Suppressor macrophage treated with lipopolysaccharide for 4 hours (primary cell): ENCODE measurements around the gene OR2V1.
"Not testable (repeated sequence)": the region's sequence is repeated elsewhere in the genome, so short reads cannot be mapped to it uniquely, and the experiment has no call there.

Source experiments
- DNase-seq: peaks from one replicate; pipeline ENCODE4 v3.0.0-alpha.2; 2020

Gene OR2V1

DNA sequence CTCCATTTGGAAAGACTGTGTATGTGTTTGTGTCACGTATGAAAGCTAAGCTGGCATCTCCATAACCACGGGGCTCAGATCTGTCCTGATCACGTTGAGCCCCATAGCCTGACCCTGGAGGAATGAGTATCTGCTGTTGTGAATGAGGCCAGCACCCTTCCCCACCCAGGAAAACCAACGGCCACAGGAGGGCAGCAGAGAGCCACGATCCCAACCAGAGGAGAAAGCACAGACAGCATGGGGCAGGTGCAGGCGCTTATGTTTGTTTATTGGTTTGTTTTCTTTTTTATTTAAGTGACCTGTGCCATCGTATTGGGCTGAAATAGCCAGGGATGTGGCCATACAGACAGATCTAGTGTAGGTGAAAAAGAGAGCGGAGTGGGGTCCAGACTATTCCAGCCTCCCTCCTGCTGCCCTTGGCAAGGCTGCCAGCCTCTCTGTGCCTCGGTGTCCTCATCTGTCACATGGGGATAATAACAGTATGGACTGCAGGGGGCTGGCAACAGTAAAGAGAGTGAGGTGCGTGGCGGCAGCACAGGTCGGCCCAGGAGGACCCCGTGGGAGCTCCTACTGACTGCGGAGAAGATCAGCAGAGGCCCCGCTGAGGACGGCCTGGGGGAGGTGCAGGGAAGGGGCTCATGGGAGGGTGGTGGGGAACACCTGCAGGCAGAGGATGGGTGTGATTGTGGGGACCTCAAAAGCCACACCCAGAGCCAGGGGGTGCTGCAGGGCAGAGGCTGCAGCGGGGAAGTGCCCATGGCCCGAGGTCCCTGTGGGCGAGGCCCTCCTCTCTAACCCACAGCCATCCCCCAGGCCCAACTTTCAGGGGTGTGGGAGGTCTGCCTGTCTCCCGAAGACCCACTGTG, 28.6 kb upstream of the OR2V1 start:
- peak; percentile 89 for DNase-seq

- no peak for DNase-seq
These were observed 27.9 kb upstream of the OR2V1 start for GRCh38 chr5:181158869-181159268.

- no peak for DNase-seq
These were observed 25.8 kb upstream of the OR2V1 start for GRCh38 chr5:181156758-181157157.

DNA sequence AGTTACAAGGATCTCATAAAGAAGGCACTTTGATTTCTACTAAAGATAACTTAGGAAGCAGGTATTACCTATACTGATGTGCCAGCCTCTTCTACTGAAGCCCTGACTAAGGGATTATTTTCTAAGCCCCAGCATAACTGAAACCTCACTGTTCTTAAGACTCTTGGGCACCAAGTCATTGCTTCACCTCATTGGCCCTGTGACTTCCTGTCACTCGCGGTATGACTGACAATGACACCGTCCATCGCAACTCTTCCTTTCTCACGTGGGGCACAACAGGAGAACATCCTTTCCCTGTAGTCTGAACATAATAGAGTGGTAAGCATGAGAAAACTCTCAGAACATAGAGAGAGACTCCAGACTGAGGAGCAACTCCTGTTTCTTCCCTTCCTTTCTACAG, 22.8 kb upstream of the OR2V1 start:
- DNase-seq = peak; percentile 19

DNA sequence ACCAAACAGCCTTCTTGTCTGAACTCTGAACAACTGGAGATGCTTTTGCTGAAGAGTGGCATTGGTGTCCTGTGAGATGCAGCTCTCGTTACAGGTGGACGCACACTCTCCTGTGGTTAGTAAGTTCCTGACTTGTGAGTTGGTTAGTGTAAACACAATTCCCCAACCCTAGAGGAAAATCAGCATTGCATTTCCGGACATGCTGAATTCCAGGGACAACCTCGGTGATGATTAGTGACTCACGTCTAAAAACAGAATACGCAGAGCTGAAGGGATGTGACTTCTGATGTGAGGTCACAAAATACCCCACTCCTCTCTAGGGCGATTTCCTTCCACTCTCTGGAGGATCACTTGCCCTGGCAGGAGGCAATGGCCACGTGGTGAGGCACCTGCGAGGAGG, 21.4 kb upstream of the OR2V1 start:
- no peak for DNase-seq

GRCh38 chr5:181151146-181151545, 20.2 kb upstream of the OR2V1 start:
- DNase-seq = no peak

- DNase-seq = no peak
These were observed 19.1 kb upstream of the OR2V1 start for GRCh38 chr5:181149806-181150733.

DNA sequence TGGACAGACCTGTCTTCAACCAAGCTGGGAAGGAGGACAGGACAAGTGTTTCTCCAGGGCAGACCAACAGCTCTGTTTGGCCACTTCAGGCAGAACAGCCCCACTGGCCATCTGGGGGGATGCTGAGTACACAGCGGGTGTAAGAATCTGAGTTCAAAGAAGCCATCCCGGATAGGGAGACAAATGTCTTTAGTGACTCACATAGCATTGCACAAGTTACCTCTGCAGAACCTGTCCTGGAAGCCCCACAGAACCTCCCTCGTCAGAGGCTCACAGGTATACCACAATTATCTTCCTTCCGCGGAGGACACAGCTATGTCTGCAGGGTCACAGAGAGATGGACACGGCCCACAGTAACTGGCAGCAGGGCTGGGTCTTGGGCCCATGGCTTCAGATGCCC, 18.4 kb upstream of the OR2V1 start:
- no peak for DNase-seq

DNA sequence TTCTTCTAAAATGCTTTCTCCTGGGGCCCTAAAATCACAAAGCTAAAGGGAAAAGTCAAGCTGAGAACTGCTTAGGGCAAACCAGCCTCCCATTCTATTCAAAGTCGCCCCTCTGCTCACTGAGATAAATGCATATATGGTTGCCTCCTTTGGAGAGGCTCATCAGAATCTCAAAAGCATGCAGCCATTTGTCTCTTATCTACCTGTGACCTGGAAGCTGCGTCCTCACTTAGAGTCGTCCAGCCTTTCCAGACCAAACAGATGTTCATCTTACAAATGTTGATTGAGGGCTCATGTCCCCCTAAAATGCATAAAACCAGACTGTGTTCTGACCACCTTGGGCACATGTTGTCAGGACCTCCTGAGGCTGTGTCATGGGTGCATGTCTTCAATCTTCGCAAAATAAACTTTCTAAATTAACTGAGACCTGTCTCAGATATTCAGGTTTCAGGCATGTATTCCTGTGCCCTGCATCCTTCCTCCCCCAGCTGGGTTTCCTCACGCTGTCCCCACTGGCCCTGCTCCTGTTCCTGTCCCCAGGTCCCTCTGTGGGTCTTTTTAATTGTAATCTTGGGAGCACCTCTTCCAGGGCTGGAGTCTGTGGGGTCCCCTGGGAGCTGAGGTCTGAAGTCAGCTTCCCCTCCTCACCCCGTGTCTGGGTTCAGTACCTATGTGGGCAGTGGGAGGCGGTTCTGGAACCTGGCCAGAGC, 16.1 kb upstream of the OR2V1 start, which contains the start of gene OR2V2:
OR2V2 (plus strand) TSS at position 660 of the 710 bp plus-strand sequence. CDS start 7,357 bp downstream, outside the sequence.
- DNase-seq = not testable (repeated sequence)

DNA sequence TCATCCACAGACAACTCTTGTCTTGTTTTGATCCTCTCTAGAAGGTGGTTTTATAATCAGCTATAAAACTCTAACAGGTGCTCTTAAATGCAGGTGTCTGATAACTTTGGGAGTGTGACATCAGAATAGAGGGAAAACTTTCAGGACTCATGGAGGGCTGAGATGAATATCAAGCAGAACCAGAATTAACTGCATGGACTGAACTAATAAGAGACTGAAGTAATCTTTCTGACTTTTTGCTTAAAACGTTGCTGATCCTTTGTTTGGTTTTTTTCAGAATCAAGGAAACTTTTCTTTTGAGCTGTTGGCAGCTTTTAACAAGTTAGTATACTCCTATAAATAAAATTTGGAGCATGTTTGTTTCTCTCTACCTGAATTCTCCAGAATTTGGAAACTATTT, 14.2 kb upstream of the OR2V1 start:
- DNase-seq = no peak

GRCh38 chr5:181142054-181142453, 11.1 kb upstream of the OR2V1 start:
- DNase-seq = no peak

- DNase-seq = no peak
These were observed 9.8 kb upstream of the OR2V1 start for GRCh38 chr5:181140766-181141165.

DNA sequence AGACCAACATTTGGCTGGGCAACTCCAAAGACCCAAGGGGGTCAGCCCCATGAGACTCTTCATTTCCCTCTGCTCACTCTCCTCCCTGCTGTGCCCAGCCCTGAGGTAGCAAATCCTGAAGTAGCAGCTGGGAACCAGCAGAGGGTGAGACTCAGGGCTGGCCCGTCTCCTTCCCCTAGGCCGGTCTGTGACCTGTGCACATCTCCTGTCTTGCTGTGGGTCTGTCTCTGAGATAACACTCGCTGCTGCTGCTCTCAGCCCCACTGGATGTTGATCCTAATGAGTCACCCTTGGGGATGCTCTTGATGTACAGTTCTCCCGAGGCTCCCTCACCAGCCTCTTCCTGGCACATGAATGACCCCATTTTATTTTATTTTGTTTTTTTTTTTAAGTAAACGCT, 7.3 kb upstream of the OR2V1 start:
- no peak for DNase-seq

GRCh38 chr5:181136361-181136955, 5.5 kb upstream of the OR2V1 start:
- no peak for DNase-seq

GRCh38 chr5:181134259-181134658, 3.3 kb upstream of the OR2V1 start:
- no peak for DNase-seq

GRCh38 chr5:181133610-181134231, 2.8 kb upstream of the OR2V1 start:
- peak; percentile 42 for DNase-seq

DNA sequence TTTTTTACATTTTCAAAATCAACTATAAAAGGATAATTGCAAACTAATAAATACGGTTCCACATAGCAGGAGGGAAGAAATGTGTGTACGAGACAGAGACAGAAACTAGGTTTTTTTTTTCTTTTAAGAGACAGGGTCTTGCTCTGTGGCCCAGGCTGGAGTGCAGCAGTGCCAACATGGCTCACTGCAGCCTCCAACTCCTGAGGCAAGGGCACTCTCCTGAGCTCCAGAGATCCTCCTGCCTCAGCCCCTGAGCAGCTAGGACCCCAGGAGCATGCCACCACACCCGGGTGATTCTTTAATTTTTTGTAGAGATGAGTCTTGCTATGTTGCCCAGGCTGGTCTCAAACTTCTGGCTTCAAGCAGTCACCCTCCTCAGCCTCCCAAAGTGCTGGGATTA, 2.1 kb upstream of the OR2V1 start:
- DNase-seq = no peak

- no peak for DNase-seq
These were observed 545 bp upstream of the OR2V1 start for GRCh38 chr5:181131514-181131913.

DNA sequence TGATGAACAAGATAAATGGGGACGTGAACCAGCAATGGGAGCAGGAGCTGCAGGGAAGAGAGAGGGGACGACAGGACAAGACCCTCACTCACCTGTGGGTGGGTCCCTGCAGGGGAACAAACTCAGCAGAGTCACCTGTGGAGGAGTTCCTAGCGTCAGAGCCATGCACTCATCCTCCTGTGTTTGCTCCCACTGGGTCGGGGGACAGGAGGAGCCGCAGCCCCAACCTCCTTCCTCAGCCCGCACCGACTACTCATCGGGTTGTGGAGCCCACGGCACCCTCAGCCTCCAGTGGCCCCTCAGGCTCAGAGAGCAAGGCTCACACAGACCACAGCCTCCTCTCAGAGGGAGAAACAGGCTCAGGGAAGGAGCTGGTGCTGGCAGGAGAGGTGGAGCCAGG, 888 bp downstream of the OR2V1 start:
- not testable (repeated sequence) for DNase-seq

- DNase-seq = no peak
These were observed 1.4 kb downstream of the OR2V1 start for GRCh38 chr5:181129601-181130000.

DNA sequence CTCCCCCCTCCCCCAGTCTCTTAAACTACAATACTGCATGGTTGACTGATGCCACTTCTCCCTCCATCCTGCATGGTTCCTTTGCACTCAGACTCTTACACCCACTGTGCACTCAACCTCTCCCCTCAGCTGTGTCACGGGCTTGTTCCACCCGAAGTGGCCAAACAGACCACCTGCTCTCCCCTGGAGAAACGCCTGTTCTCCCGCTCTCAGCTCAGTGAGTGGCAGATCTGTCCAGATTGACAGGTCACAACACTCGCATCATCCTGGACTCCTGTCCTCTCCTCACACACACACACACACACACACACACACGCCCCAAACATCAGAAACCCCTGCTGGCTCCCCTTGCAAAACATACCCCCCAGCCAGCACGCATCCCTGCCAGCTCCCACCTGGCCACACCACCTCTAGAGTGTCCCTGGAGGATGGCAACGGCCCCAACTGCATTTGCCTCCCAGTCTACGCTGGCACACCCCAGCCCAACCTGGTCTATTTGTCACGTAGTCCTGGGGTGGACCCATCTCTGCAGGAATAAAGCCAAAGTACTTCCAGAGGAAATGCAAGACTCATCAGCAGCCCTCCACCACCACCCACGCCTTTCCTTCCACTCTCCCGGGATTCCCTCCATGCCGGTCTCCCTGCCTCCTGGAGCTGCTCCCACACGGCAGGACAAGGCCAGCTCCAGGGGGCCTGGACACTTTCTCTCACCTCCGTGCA, 2.9 kb downstream of the OR2V1 start:
- DNase-seq = no peak
